Measurements from ENCODE around the gene TRPC4AP. TPM values are rescaled to one million over a fixed set of nuclear protein-coding genes. Genes with fewer than 3 reads are reported as not detected.
A peak's percentile ranks its signal among the peaks of the same experiment; 100 is the strongest.

The TRPC4AP gene
- total RNA-seq, 2 donors from 2014 or later, result 72.8 to 78.6 TPM

DNA sequence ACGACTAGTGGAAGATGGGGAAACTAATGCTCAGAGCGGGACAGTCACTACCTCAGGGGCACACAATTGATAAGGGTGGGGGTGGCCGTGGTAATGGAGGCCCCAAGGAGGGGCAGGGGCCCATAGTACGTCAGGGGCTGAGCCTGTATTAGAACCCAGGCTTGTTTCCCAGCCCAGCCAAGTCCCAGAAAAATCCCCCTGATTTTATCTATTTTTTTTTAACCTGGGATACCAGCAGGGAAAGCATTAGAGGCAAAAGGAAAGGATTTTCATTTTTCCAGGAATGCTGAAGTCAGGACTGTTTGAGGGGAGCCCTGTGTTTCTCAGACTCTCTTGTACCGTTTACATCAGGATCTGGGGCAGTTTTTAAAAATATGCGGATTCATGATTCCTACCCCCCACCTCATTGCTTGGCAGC, 136.6 kb downstream of the TRPC4AP start:
- peak overlapping the region; percentile 89 to 99 for H3K4me3 Mint-ChIP-seq
- peaks cover 32% of the 10 kb centered on the region for H3K4me1 Mint-ChIP-seq (ENCODE audit: low read depth)
- peak overlapping the region; percentile 76 for H3K27ac Mint-ChIP-seq
- H3K9me3 Mint-ChIP-seq, result no peaks in the 10 kb centered on the region
- DNase-seq (no peak), ATAC-seq (replicated peaks in 1 of 2) (no peak)
- H3K36me3 Mint-ChIP-seq (ENCODE audit: insufficient read depth in 2 of 2), result peaks cover 0 to 7% of the 10 kb centered on the region in 2 donors
- no peaks in the 10 kb centered on the region for H3K27me3 Mint-ChIP-seq (ENCODE audit: low read depth)

- DNase-seq (peak; percentile 98 to 100), ATAC-seq (replicated peaks in 1 of 2) (peak; percentile 95)
- H3K9me3 Mint-ChIP-seq, result no peaks in the 10 kb centered on the region
- H3K4me1 Mint-ChIP-seq (ENCODE audit: low read depth), result peaks cover 27% of the 10 kb centered on the region
- H3K36me3 Mint-ChIP-seq (ENCODE audit: insufficient read depth in 2 of 2), result peaks cover 0 to 7% of the 10 kb centered on the region in 2 donors
- peak within 1 kb of the TSS; percentile 89 to 99 for H3K4me3 Mint-ChIP-seq
- H3K27ac Mint-ChIP-seq, result peak within 1 kb of the TSS; percentile 76
- no peaks in the 10 kb centered on the region for H3K27me3 Mint-ChIP-seq (ENCODE audit: low read depth)
These were observed 137.2 kb downstream of the TRPC4AP start, which contains the start of the genes GSS and MYH7B for GRCh38 chr20:34955231-34956040. Gene GSS, minus strand, starts transcription at chr20:34955806. Its CDS starts 3,954 bp downstream, at chr20:34951852. Gene MYH7B, plus strand, starts transcription at chr20:34955868. Its CDS starts 22,138 bp downstream, at chr20:34978006.

DNA sequence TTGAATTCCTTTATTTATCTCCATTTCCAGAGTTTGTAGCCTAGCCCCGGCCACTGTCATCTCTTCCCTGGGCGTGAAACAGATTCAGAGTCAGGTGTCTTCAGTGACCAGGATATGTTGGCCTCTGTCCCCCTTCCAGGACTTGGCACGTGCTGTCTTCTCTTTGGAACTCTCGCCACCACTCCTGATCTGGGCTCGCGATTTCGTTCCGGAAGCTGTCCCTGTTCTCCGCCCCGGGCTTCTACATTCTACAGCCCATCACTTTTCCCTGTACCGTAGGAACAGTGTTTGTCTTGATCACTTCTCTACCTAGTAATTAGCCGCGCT, 137.7 kb downstream of the TRPC4AP start:
- H3K27me3 Mint-ChIP-seq (ENCODE audit: low read depth), result no peaks in the 10 kb centered on the region
- H3K36me3 Mint-ChIP-seq (ENCODE audit: insufficient read depth in 2 of 2), result peaks cover under 1 to 7% of the 10 kb centered on the region in 2 donors
- H3K4me1 Mint-ChIP-seq (ENCODE audit: low read depth), result peaks cover 25% of the 10 kb centered on the region
- peak overlapping the region; percentile 89 to 99 for H3K4me3 Mint-ChIP-seq
- DNase-seq (no peak), ATAC-seq (replicated peaks in 1 of 2) (no peak)
- H3K27ac Mint-ChIP-seq, result peak overlapping the region; percentile 76
- no peaks in the 10 kb centered on the region for H3K9me3 Mint-ChIP-seq

GRCh38 chr20:34953960-34954359, 138.6 kb downstream of the TRPC4AP start:
- no peak for ATAC-seq (replicated peaks in 1 of 2)
- Mint-ChIP-seq H3K4me3 (peak overlapping the region in 1 of 2 donors; percentile 99), H3K9me3 (no peaks in the 10 kb centered on the region), H3K36me3 (ENCODE audit: insufficient read depth in 2 of 2) (peaks cover 3 to 8% of the 10 kb centered on the region in 2 donors), H3K27me3 (ENCODE audit: low read depth) (no peaks in the 10 kb centered on the region), H3K4me1 (ENCODE audit: low read depth) (peaks cover 25% of the 10 kb centered on the region), H3K27ac (no peak overlapping the region)
- DNase-seq, result no peak

GRCh38 chr20:34952671-34953070, 139.9 kb downstream of the TRPC4AP start:
- DNase-seq (no peak), ATAC-seq (replicated peaks in 1 of 2) (no peak)
- Mint-ChIP-seq H3K36me3 (ENCODE audit: insufficient read depth in 2 of 2) (peaks cover 3 to 11% of the 10 kb centered on the region in 2 donors), H3K27ac (no peak overlapping the region), H3K4me3 (no peak overlapping the region), H3K9me3 (no peaks in the 10 kb centered on the region), H3K4me1 (ENCODE audit: low read depth) (peaks cover 31% of the 10 kb centered on the region), H3K27me3 (ENCODE audit: low read depth) (no peaks in the 10 kb centered on the region)

Other genes starting within 250 kb of the TRPC4AP start
- 10 to 100 TPM; 20.8 to 23.1 TPM for gene GGT7, start 220.0 kb downstream of the TRPC4AP start, total RNA-seq
- 10 to 100 TPM; 61.1 to 78.2 TPM for gene ACSS2, start 216.2 kb downstream of the TRPC4AP start, total RNA-seq
- gene GSS, start 137.0 kb downstream of the TRPC4AP start, total RNA-seq, result 10 to 100 TPM; 60.6 to 66.0 TPM
- 1 to 10 TPM in 1 of 2 donors, under 1 TPM in 1; 0.46 to 1.2 TPM for gene MYH7B, start 136.9 kb downstream of the TRPC4AP start, total RNA-seq
- 10 to 100 TPM; 33.5 to 35.8 TPM for gene EDEM2, start 54.5 kb upstream of the TRPC4AP start, total RNA-seq
- 1 to 10 TPM; 1.1 to 1.7 TPM for gene PROCR, start 79.3 kb upstream of the TRPC4AP start, total RNA-seq
- gene MMP24, start 133.9 kb upstream of the TRPC4AP start, total RNA-seq, result not detected
- gene MMP24OS, start 185.3 kb upstream of the TRPC4AP start, total RNA-seq, result 10 to 100 TPM; 41.6 to 44.2 TPM
- gene EIF6, start 192.0 kb upstream of the TRPC4AP start, total RNA-seq, result 100 to 1,000 TPM; 127 to 129 TPM
- gene FAM83C, start 199.6 kb upstream of the TRPC4AP start, total RNA-seq, result not detected

Data from activated T-cell treated with anti-CD3 and anti-CD28 coated beads, Interleukin-2, amount 50 U/mL, for 72 hours (primary cell).